A549 (cell line): ENCODE data around the gene CGB7. TPM values are rescaled to one million over a fixed set of nuclear protein-coding genes. Genes with fewer than 3 reads are reported as not detected.

Source experiments
- ATAC-seq, 2 experiments: fragments of 200-7000 bp in 1 of 2; fragments of >200 bp in 1 of 2; cut with Nextera tagmentation in 1 of 2; cut with Tn5 transposase in 1 of 2; 3 replicates each; pipeline versions ENCODE4 v1.8.0 to v1.9.1; 2018 to 2020; ENCODE audit warnings: mild to moderate bottlenecking in 1 of 2, moderate library complexity in 1 of 2
- CTCF ChIA-PET: fragments of 300-600 bp; sonication (Branson Sonifier 250); formaldehyde crosslinking; extraction: SDS; loops from one replicate; lab custom pipeline; 2021; ENCODE audit warnings: antibody characterized with exemption, inconsistent platforms; lab: Yijun Ruan, JAX
- POLR2A ChIA-PET: fragments of 350-600 bp; formaldehyde crosslinking; extraction: SDS; loops from one replicate; lab custom pipeline; 2021; ENCODE audit warnings: antibody characterized with exemption, inconsistent platforms; lab: Yijun Ruan, JAX
- DNase-seq, 2 experiments: peaks; one replicate each; pipeline versions ENCODE4 v3.0.0 to v3.0.0-alpha.2; 2011 to 2016; ENCODE audit warnings: low read depth in 1 of 2, low spot score in 1 of 2
- FAIRE-seq: peaks from 2 replicates; lab custom pipeline; 2011; peaks lifted over from hg19 to GRCh38; lab: Jason Lieb, UNC
- H3K27ac ChIP-seq, 2 experiments: fragments of >200 bp; sonication (Bioruptor Twin); formaldehyde crosslinking; 3 replicates each; pipeline ENCODE4 v1.5.1; 2016 to 2017
- H3K4me1 ChIP-seq: fragments of >200 bp; sonication (Bioruptor Twin); formaldehyde crosslinking; 3 replicates; pipeline ENCODE4 v1.6.1; 2016
- H3K4me2 ChIP-seq: fragments of >200 bp; sonication (Bioruptor Twin); formaldehyde crosslinking; 3 replicates; pipeline ENCODE4 v1.6.1; 2016
- H3K4me3 ChIP-seq: fragments of >200 bp; sonication (Bioruptor Twin); formaldehyde crosslinking; 3 replicates; pipeline ENCODE4 v1.5.1; 2016
- H3K9me3 ChIP-seq: fragments of >200 bp; sonication (Bioruptor Twin); formaldehyde crosslinking; 3 replicates; pipeline ENCODE4 v1.6.1; 2016
- BHLHE40 ChIP-seq: IDR thresholded peaks from 2 replicates; pipeline ENCODE4 v1.6.1; 2012; ENCODE audit warnings: low read depth, low read length, inconsistent platforms
- CHD2 ChIP-seq: fragments of 150-350 bp; IDR thresholded peaks from 2 replicates; pipeline ENCODE4 v1.6.1; 2014; ENCODE audit warnings: low read length; ENCODE audit not compliant: partially characterized antibody
- CTCF ChIP-seq: fragments of >200 bp; sonication (Bioruptor Twin); formaldehyde crosslinking; IDR thresholded peaks from 3 replicates; pipeline ENCODE4 v1.5.1; 2016
- EP300 ChIP-seq, 2 experiments: fragments of >200 bp; sonication (Bioruptor Twin); formaldehyde crosslinking; IDR thresholded peaks; 2 replicates in 1 of 2; 3 replicates in 1 of 2; pipeline ENCODE4 v1.6.1; 2016 to 2017
- FOSB ChIP-seq: fragments of 250-450 bp; sonication (Bioruptor Pico); IDR thresholded peaks from 2 replicates; pipeline ENCODE4 v1.5.0; 2020; ENCODE audit warnings: mild to moderate bottlenecking, moderate library complexity
- FOSL2 ChIP-seq, 2 experiments: fragments of 450-650 bp in 1 of 2; fragments of >200 bp in 1 of 2; sonication (Bioruptor Twin) in 1 of 2; formaldehyde crosslinking; IDR thresholded peaks; 2 replicates each; pipeline versions ENCODE4 v1.5.0 to v1.6.1; 2016 to 2020; ENCODE audit warnings: mild to moderate bottlenecking in 1 of 2, moderate library complexity in 1 of 2
- HOXA7 ChIP-seq: fragments of 250-450 bp; sonication (Bioruptor Pico); IDR thresholded peaks from 2 replicates; pipeline ENCODE4 v1.5.0; 2020; ENCODE audit warnings: mild to moderate bottlenecking, moderate library complexity
- HOXB5 ChIP-seq: fragments of 250-450 bp; sonication (Bioruptor Pico); IDR thresholded peaks from 2 replicates; pipeline ENCODE4 v1.5.0; 2020; ENCODE audit warnings: mild to moderate bottlenecking, moderate library complexity
- JUN ChIP-seq, 2 experiments: fragments of >200 bp; sonication (Bioruptor Twin); formaldehyde crosslinking; IDR thresholded peaks; 2 replicates in 1 of 2; 3 replicates in 1 of 2; pipeline ENCODE4 v1.6.1; 2016 to 2017
- KDM5A ChIP-seq: fragments of 200-600 bp; sonication (generic); IDR thresholded peaks from 2 replicates; pipeline ENCODE4 v1.6.1; 2016; ENCODE audit warnings: antibody characterized with exemption, mild to moderate bottlenecking
- MYC ChIP-seq: IDR thresholded peaks from 2 replicates; pipeline ENCODE4 v1.6.1; 2012; ENCODE audit warnings: mild to moderate bottlenecking, inconsistent platforms, low read length, improper control_type of control experiment, borderline replicate concordance
- NFE2L2 ChIP-seq: fragments of 150-350 bp; conservative IDR thresholded peaks from 2 replicates; pipeline ENCODE4 v1.6.1; 2014; ENCODE audit warnings: low read length
- PHF8 ChIP-seq: fragments of 200-600 bp; sonication (generic); IDR thresholded peaks from 2 replicates; pipeline ENCODE4 v1.6.1; 2016; ENCODE audit warnings: low read depth, mild to moderate bottlenecking, antibody characterized with exemption, moderate library complexity, borderline replicate concordance
- RAD21 ChIP-seq, 2 experiments: fragments of >200 bp in 1 of 2; sonication (Bioruptor Twin) in 1 of 2; formaldehyde crosslinking in 1 of 2; IDR thresholded peaks in 1 of 2; conservative IDR thresholded peaks in 1 of 2; 2 replicates in 1 of 2; 3 replicates in 1 of 2; pipeline ENCODE4 v1.6.1; 2012 to 2018; ENCODE audit warnings: inconsistent platforms in 1 of 2
- RARB ChIP-seq: fragments of 250-450 bp; sonication (Bioruptor Pico); IDR thresholded peaks from 2 replicates; pipeline ENCODE4 v1.8.0; 2021; ENCODE audit warnings: mild to moderate bottlenecking, moderate library complexity
- REST ChIP-seq: fragments of 200-600 bp; sonication (generic); IDR thresholded peaks from 2 replicates; pipeline ENCODE4 v1.6.1; 2016; ENCODE audit warnings: antibody characterized with exemption, mild to moderate bottlenecking, moderate library complexity
- SREBF2 ChIP-seq: fragments of 450-650 bp; IDR thresholded peaks from 2 replicates; pipeline ENCODE4 v1.6.1; 2014; ENCODE audit warnings: mild to moderate bottlenecking, moderate library complexity
- TP53 ChIP-seq: fragments of 250-450 bp; sonication (Bioruptor Pico); IDR thresholded peaks from 2 replicates; pipeline ENCODE4 v1.5.0; 2021; ENCODE audit warnings: mild to moderate bottlenecking, moderate library complexity
- ZC3H11A ChIP-seq: fragments of 450-650 bp; IDR thresholded peaks from 2 replicates; pipeline ENCODE4 v1.6.1; 2014; ENCODE audit warnings: antibody characterized with exemption, mild to moderate bottlenecking
- ZFP36 ChIP-seq: fragments of 450-650 bp; IDR thresholded peaks from 2 replicates; pipeline ENCODE4 v1.6.1; 2014; ENCODE audit warnings: borderline replicate concordance; ENCODE audit not compliant: partially characterized antibody
- ZSCAN20 ChIP-seq: fragments of 250-450 bp; sonication (Bioruptor Pico); IDR thresholded peaks from 2 replicates; pipeline ENCODE4 v1.8.0; 2022; ENCODE audit warnings: mild to moderate bottlenecking, moderate library complexity
- WGBS: methylation state at CpG from one replicate; pipeline ENCODE4 v1.1.6; 2017; ENCODE audit errors: missing lambda C conversion rate; 5-methylcytosine and 5-hydroxymethylcytosine counted together
- polyA plus RNA-seq, 4 experiments: library from polyadenylated mRNA; depleted of rRNA in 3 of 4; stranded (reverse); fragments of >200 nt; fragmentation: RNase III in 1 of 4; extraction: RNeasy Plus Mini Kit Qiagen cat#74134 plus additional on column Dnase treatment in 1 of 4; gene quantifications; 2 replicates in 3 of 4; 3 replicates in 1 of 4; pipeline ENCODE4 v1.2.3, GENCODE V29; 2011 to 2017

The CGB7 gene
- polyA plus RNA-seq, 2 of the 4 experiments (the other 2 are of a cell fraction) = 0.56 to 0.79 TPM

- DNase-seq (no peak), FAIRE-seq (no peak)
- TF ChIP-seq KDM5A (no peak), ZSCAN20 (CRISPR knock-in tag) (no peak), CTCF (no peak), NFE2L2 (no peak), FOSL2 (IDR thresholded peaks at IDR 0.05) (no peak), FOSL2 (CRISPR knock-in tag; IDR thresholded peaks at IDR 0.05) (no peak), HOXA7 (CRISPR knock-in tag) (no peak), JUN (IDR thresholded peaks at IDR 0.05) (no peak), ZC3H11A (no peak), RARB (CRISPR knock-in tag) (no peak), TP53 (CRISPR knock-in tag) (no peak), SREBF2 (no peak), HOXB5 (no peak), EP300 (IDR thresholded peaks at IDR 0.05) (no peak), FOSB (CRISPR knock-in tag) (no peak), PHF8 (no peak), ZFP36 (no peak), CHD2 (no peak), REST (no peak), BHLHE40 (no peak)
- TF ChIP-seq, all 56 proteins: peak for 0
- no peak for ATAC-seq
- H3K4me2 ChIP-seq = no peak overlapping the region
- POLR2A ChIA-PET = no interaction called here
- no peaks in the 10 kb centered on the region for H3K9me3 ChIP-seq
- CTCF ChIA-PET = interaction anchor here (1.5 to 21.8 kb wide), 4 partner anchors 19 to 60 kb away, joined by 3 to 408 read pairs (median 8); partner anchors contain the start of genes GYS1 and RUVBL2
- H3K4me1 ChIP-seq = peaks cover 14% of the 10 kb centered on the region; the same call in 2 of the 3 replicates
- 88% methylated on average over 18 of the region's 18 CpGs for WGBS
- H3K27ac ChIP-seq = no peak overlapping the region
- no peak overlapping the region for H3K4me3 ChIP-seq
Measured at GRCh38 chr19:49014870-49015255, 42.7 kb downstream of the CGB7 start.

- Histone ChIP-seq H3K4me1 (peaks cover 10% of the 10 kb centered on the region; the same call in 2 of the 3 replicates), H3K27ac (no peak overlapping the region), H3K9me3 (no peaks in the 10 kb centered on the region), H3K4me2 (no peak overlapping the region), H3K4me3 (no peak overlapping the region)
- FAIRE-seq = no peak
- TF ChIP-seq RAD21 (conservative IDR thresholded peaks at IDR 0.05 in 1 of 2, IDR thresholded peaks at IDR 0.05 in 1 of 2) (no peak), MYC (no peak)
- ATAC-seq = no peak
- ChIA-PET POLR2A (no interaction called here), CTCF (interaction anchor here (1.2 to 21.8 kb wide), 8 partner anchors 10 to 74 kb away, joined by 3 to 408 read pairs (median 4); partner anchors contain the start of genes GYS1 and RUVBL2)
- 92% methylated on average over 32 of the region's 32 CpGs for WGBS
- no peak for DNase-seq
Measured at GRCh38 chr19:49014123-49014869, 43.3 kb downstream of the CGB7 start.
